GM12878 (cell line): ENCODE data around the gene PCYOX1L. TPM values are rescaled to one million over a fixed set of nuclear protein-coding genes. Genes with fewer than 3 reads are reported as not detected.

ENCODE experiments used
- ATAC-seq: fragments of 200-7000 bp; cut with Tn5 transposase; 3 replicates; pipeline ENCODE4 v1.9.1; 2020; ENCODE audit warnings: mild to moderate bottlenecking, moderate library complexity
- BruUV-seq: library from RNA; stranded (reverse); fragments of 400-500 nt; replicated peaks from 2 replicates; lab custom pipeline; 2021; lab: Mats Ljungman, UMichigan
- CTCF ChIA-PET: fragments of 300-600 bp; sonication (Branson Sonifier 250); formaldehyde crosslinking; extraction: SDS; loops from one replicate; lab custom pipeline; 2021; ENCODE audit warnings: inconsistent platforms; lab: Yijun Ruan, JAX
- POLR2A ChIA-PET: fragments of 350-600 bp; formaldehyde crosslinking; extraction: SDS; loops from one replicate; lab custom pipeline; 2021; ENCODE audit warnings: inconsistent platforms; lab: Charles Lee
- RAD21 ChIA-PET: fragments of 300-600 bp; sonication (Branson Sonifier 250); formaldehyde crosslinking; loops from one replicate; lab custom pipeline; 2023; ENCODE audit warnings: antibody characterized with exemption; ENCODE audit not compliant: unreplicated experiment; lab: Charles Lee
- SMC1A ChIA-PET: fragments of 300-600 bp; sonication (Branson Sonifier 250); formaldehyde crosslinking; loops from one replicate; lab custom pipeline; 2023; ENCODE audit not compliant: unreplicated experiment, uncharacterized antibody; lab: Charles Lee
- DNase-seq: peaks from one replicate; pipeline ENCODE4 v3.0.0-alpha.2; 2011; ENCODE audit warnings: low read depth, low spot score
- FAIRE-seq: peaks from 3 replicates; lab custom pipeline; 2011; peaks lifted over from hg19 to GRCh38; lab: Jason Lieb, UNC
- H2AFZ ChIP-seq: 2 replicates; pipeline ENCODE4 v1.6.0; 2011; ENCODE audit warnings: low read depth, low read length, control low read depth; ENCODE audit not compliant: control insufficient read depth
- H3K27ac ChIP-seq: 2 replicates; pipeline ENCODE4 v1.5.1; 2011; ENCODE audit warnings: control low read depth; ENCODE audit not compliant: control insufficient read depth, insufficient read depth
- H3K27me3 ChIP-seq, 2 experiments: replicated peaks in 1 of 2; 2 replicates each; pipeline versions ENCODE4 v1.6.0 to v1.6.1; 2011; ENCODE audit warnings: low read length in 1 of 2; ENCODE audit not compliant: control insufficient read depth in 2 of 2, insufficient read depth in 2 of 2
- H3K36me3 ChIP-seq, 2 experiments: 2 replicates each; pipeline ENCODE4 v1.5.1; 2011; ENCODE audit warnings: low read length in 1 of 2; ENCODE audit not compliant: control insufficient read depth in 2 of 2, insufficient read depth in 2 of 2
- H3K4me1 ChIP-seq: 2 replicates; pipeline ENCODE4 v1.6.1; 2011; ENCODE audit warnings: mild to moderate bottlenecking, low read length, moderate library complexity, mixed read lengths; ENCODE audit not compliant: control insufficient read depth, insufficient read depth
- H3K4me2 ChIP-seq: 2 replicates; pipeline ENCODE4 v1.6.0; 2011; ENCODE audit warnings: control low read depth; ENCODE audit not compliant: control insufficient read depth, insufficient read depth
- H3K4me3 ChIP-seq: fragments of 200-600 bp; sonication (generic); 2 replicates; pipeline ENCODE4 v1.5.1; 2016
- H3K79me2 ChIP-seq: 2 replicates; pipeline ENCODE4 v1.6.0; 2011; ENCODE audit warnings: low read length; ENCODE audit not compliant: control insufficient read depth, insufficient read depth
- H3K9ac ChIP-seq: 2 replicates; pipeline ENCODE4 v1.8.0; 2011; ENCODE audit warnings: low read length, control low read depth, mixed read lengths; ENCODE audit not compliant: control insufficient read depth, insufficient read depth
- H3K9me3 ChIP-seq: replicated peaks from 3 replicates; pipeline ENCODE4 v1.5.1; 2011; ENCODE audit warnings: mild to moderate bottlenecking, low read length; ENCODE audit not compliant: control insufficient read depth, insufficient read depth
- H4K20me1 ChIP-seq: 2 replicates; pipeline ENCODE4 v1.6.0; 2011; ENCODE audit not compliant: control insufficient read depth, insufficient read depth
- PAX8 ChIP-seq: fragments of 450-650 bp; IDR thresholded peaks from 2 replicates; pipeline ENCODE4 v1.6.1; 2017; ENCODE audit warnings: mild to moderate bottlenecking, moderate library complexity
- RAD51 ChIP-seq: fragments of 450-650 bp; IDR thresholded peaks from 2 replicates; pipeline ENCODE4 v1.6.1; 2016; ENCODE audit warnings: moderate library complexity, mild to moderate bottlenecking, inconsistent platforms
- TARDBP ChIP-seq: IDR thresholded peaks from 2 replicates; pipeline ENCODE4 v1.6.1; 2016; ENCODE audit warnings: borderline replicate concordance
- WRNIP1 ChIP-seq: IDR thresholded peaks from 2 replicates; pipeline ENCODE4 v1.6.1; 2011; ENCODE audit warnings: low read depth, low read length, improper control_type of control experiment, borderline replicate concordance
- ZNF24 ChIP-seq: fragments of 450-650 bp; IDR thresholded peaks from 2 replicates; pipeline ENCODE4 v1.6.1; 2017; ENCODE audit warnings: antibody characterized with exemption, mild to moderate bottlenecking
- WGBS: methylation state at CpG from one replicate; pipeline ENCODE4 v1.1.6; 2016; ENCODE audit warnings: low lambda C conversion rate; ENCODE audit not compliant: insufficient replicate concordance, insufficient coverage; ENCODE audit errors: missing lambda C conversion rate; 5-methylcytosine and 5-hydroxymethylcytosine counted together
- in situ Hi-C: fragments of 300-500 bp; cut with MboI; formaldehyde crosslinking; loops from 9 replicates; pipeline ENCODE4 v1.14.3; 2018; ENCODE audit warnings: mixed read lengths
- intact Hi-C: fragments of 100-400 bp; cut with micrococcal nuclease; formaldehyde crosslinking; loops from one replicate; pipeline ENCODE4 v1.14.2; 2022; ENCODE audit not compliant: unreplicated experiment
- polyA plus RNA-seq, 11 experiments: library from polyadenylated mRNA; depleted of rRNA in 4 of 11; unstranded in 6 of 11; stranded (reverse) in 5 of 11; fragments of >200 nt; fragmentation: Nextera tagmentation in 4 of 11; fragmentation: Illumina TruSeq in 1 of 11; extraction: Ambion mirVana in 4 of 11; extraction: Trizol in 1 of 11; gene quantifications; 1 replicate in 1 of 11; 2 replicates in 10 of 11; pipeline versions ENCODE4 v1.2.1 to v1.2.3, GENCODE V29; 2011 to 2016; ENCODE audit warnings: inconsistent platforms in 2 of 11, missing spikeins in 2 of 11, low read depth in 1 of 11
- total RNA-seq, 4 experiments: library from RNA; depleted of rRNA in 3 of 4; stranded (reverse); fragments of >200 nt in 3 of 4; fragmentation: Illumina TruSeq in 1 of 4; extraction: Trizol in 1 of 4; gene quantifications; 2 replicates each; pipeline versions ENCODE4 v1.2.1 to v1.2.3, GENCODE V29; 2013 to 2021

PCYOX1L gene
- total and polyA plus RNA-seq, 10 of the 15 experiments (the other 5 are each of a cell fraction or from before 2014, with no cell fraction given), result 2.9 to 17.0 (median 12.9) TPM

- intact Hi-C loops (no loop called here), in situ Hi-C loops (no loop called here)
- no peak for TF ChIP-seq WRNIP1
- no peak for TF ChIP-seq RAD51
- TF ChIP-seq ZNF24, result no peak
- no peak for TF ChIP-seq TARDBP
- no peak for TF ChIP-seq PAX8
- Histone ChIP-seq H3K4me1 (no peaks in the 10 kb centered on the region), H3K36me3 (no peaks in the 10 kb centered on the region), H3K27me3 (peaks cover 0 to 2% of the 10 kb centered on the region in 2 experiments; a peak in 2 of 4 replicates), H3K9ac (no peak overlapping the region), H4K20me1 (no peaks in the 10 kb centered on the region), H2AFZ (no peak overlapping the region), H3K4me2 (no peak overlapping the region), H3K9me3 (no peaks in the 10 kb centered on the region), H3K27ac (no peak overlapping the region), H3K79me2 (no peaks in the 10 kb centered on the region), H3K4me3 (no peak overlapping the region)
- no peak for FAIRE-seq
- no peak for ATAC-seq
- WGBS, result 26% methylated on average over 15 of the region's 15 CpGs
- SMC1A ChIA-PET, result no interaction called here
- DNase-seq, result no peak
- no TSS peak for BruUV-seq
- POLR2A ChIA-PET, result no interaction called here
- CTCF ChIA-PET, result interaction anchor here (0.9 kb wide), 1 partner anchor 22 kb away, joined by 3 read pairs; no protein-coding TSS in a partner anchor
- RAD21 ChIA-PET, result no interaction called here
These were observed 46.3 kb downstream of the PCYOX1L start for GRCh38 chr5:149403923-149404745.
